Measurements from ENCODE around the gene CREB3L2.

- TF ChIP-seq, protein P1, sequence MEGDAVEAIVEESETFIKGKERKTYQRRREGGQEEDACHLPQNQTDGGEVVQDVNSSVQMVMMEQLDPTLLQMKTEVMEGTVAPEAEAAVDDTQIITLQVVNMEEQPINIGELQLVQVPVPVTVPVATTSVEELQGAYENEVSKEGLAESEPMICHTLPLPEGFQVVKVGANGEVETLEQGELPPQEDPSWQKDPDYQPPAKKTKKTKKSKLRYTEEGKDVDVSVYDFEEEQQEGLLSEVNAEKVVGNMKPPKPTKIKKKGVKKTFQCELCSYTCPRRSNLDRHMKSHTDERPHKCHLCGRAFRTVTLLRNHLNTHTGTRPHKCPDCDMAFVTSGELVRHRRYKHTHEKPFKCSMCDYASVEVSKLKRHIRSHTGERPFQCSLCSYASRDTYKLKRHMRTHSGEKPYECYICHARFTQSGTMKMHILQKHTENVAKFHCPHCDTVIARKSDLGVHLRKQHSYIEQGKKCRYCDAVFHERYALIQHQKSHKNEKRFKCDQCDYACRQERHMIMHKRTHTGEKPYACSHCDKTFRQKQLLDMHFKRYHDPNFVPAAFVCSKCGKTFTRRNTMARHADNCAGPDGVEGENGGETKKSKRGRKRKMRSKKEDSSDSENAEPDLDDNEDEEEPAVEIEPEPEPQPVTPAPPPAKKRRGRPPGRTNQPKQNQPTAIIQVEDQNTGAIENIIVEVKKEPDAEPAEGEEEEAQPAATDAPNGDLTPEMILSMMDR (IDR thresholded peaks at IDR 0.05) = no peak
- peak; percentile 42 to 77 (median 49) for TF ChIP-seq POLR2AphosphoS5 (IDR thresholded peaks at IDR 0.05)
- TF ChIP-seq POLR2A (IDR thresholded peaks at IDR 0.05) = peak; percentile 23
- TF ChIP-seq EP300 (IDR thresholded peaks at IDR 0.05; ENCODE audit: low read depth) = no peak
These were observed 1.7 kb downstream of the CREB3L2 start for GRCh38 chr7:138000081-138000701.
